Epithelial cell of proximal tubule (primary cell): Measurements from ENCODE around the gene ACTR3C. TPM values are rescaled to one million over a fixed set of nuclear protein-coding genes. Genes with fewer than 3 reads are reported as not detected.
"Not testable (repeated sequence)": the region's sequence is repeated elsewhere in the genome, so short reads cannot be mapped to it uniquely, and the experiment has no call there.

Experiments used
- DNase-seq: peaks from one replicate; pipeline ENCODE4 v3.0.0-alpha.2; 2011; ENCODE audit warnings: low read depth
- H3K4me3 ChIP-seq: 2 replicates; pipeline ENCODE4 v1.5.1; 2011; ENCODE audit warnings: low read depth, mild to moderate bottlenecking, low read length
- total RNA-seq: library from RNA; depleted of rRNA; stranded (reverse); fragments of >200 nt; gene quantifications from 2 replicates; pipeline ENCODE4 v1.2.3, GENCODE V29; 2015
- TF ChIP-seq, protein P1 (sequence below): conservative IDR thresholded peaks from 2 replicates; pipeline ENCODE4 v1.5.1; 2012; ENCODE audit warnings: low read depth, mild to moderate bottlenecking, low read length

The ACTR3C gene
- total RNA-seq, 1 donor from 2014 or later, result 22.1 TPM

DNA sequence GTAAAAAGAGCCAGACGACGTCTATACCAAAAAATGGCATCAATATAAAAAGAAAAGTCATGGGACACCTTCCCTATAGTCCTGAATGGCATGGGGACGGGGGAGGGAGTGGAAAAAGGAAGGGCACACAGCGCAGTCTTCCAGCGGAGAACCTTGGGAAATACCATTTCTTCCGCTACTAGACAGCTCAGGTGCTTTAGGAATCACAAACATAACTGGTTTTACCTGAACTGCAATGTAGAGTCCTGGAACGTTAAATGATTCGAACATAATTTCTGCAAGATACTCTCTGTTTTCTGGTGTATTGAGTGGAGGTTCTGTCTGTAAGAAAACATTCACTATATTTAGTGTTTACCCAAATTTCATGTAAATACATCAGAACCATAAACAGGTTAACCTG is 28.3 kb downstream of the ACTR3C start:
- not testable (repeated sequence) for H3K4me3 ChIP-seq, DNase-seq

DNA sequence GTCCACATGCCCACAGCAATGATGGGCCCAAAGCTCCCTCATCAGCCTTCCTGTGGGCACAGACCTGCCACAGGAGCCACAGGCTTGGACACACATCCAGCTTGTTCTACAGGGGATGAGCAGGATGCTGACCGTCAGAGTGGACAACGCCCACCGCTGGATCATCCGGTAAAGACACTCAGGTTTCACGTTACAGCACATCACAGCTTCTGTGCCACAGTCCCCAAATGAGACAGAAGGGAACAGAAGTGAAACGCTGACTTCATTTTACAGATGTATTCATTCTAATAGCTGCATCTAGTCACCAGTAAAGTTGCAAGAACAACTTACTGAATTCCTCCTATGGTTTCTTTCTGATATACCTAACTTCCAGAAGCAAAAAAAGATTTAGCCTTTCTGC is 33.0 kb downstream of the ACTR3C start:
- H3K4me3 ChIP-seq, DNase-seq: not testable (repeated sequence)

DNA sequence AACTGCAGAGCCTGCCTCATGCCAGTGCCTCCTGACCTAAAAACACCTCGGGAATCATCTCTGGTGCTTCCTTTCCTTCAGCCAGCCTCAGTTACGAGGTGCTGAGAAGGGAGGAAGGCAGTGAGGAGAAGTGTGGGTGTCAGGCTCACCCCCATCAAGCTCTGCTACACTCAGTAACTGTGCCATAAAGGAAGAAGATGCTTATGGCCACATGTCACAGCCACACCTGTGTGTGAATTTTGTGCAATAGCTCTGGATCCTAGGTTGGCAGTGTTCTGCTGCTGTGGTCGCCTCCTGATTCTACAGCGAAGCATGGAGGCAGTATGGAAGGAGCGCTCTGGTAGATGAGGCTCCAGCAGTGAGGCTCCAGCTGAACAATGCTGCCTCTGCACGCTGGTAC is 34.5 kb downstream of the ACTR3C start:
- DNase-seq, H3K4me3 ChIP-seq: not testable (repeated sequence)

DNA sequence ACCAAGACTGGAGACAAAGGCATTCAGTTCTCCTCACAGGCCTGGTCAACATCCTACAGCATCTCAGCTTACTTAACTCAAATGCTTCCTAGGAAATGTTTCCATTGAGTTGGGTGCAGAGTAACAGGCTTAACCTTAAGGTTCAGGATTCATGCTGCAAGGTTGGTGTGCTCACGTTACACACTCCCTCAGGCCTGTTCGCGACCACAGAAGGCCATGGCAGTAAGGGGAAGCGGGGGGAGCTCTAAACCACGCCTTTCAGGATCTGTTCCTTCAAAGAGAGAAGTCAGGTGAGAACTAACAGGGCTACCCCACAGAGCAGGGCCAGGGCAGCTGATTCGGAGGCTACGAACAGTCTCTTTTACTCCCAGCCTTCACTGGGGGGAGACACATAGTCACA is 35.5 kb downstream of the ACTR3C start:
- H3K4me3 ChIP-seq, DNase-seq: not testable (repeated sequence)

DNA sequence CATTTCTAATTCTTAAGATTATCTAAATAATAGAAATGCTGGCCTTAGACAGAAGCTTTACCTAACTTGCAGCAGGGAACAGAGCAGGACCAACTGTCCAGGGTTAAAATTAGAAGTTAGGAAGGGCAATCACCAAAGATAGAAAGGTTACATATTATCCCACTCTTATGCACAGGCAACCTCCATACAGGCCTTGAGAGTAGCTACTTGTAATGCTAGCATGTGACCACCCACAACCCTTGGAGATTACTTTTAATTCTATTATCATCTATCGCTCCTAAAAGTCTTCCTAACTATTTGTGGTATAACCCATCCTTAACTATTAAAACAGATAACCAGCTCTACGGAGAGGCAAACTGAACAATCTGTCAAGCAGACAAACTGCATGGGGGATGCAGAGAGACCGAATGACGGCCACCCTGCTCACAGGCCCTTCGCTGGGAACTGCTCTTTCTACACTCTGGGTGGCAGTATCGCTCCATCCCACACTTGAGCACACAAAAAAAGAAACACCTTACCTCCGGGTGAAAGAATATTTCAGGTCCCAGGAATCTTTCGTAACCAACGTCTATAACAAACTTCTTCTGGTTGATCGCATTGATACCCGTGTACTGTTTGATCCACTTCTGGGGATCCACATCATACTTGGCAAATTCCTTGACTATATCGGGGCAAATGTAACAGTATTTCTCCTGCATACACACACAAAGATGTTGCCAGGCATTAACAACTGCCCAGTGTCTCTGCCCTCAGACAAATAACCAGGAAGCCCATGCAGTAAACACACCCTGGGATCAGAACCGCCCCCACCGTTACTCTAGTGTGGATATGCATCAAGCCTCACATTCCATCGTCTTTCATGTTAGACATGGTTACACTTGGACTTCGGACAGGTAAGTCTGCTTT is 37.2 kb downstream of the ACTR3C start:
- H3K4me3 ChIP-seq, DNase-seq: not testable (repeated sequence)
- TF ChIP-seq, protein P1, sequence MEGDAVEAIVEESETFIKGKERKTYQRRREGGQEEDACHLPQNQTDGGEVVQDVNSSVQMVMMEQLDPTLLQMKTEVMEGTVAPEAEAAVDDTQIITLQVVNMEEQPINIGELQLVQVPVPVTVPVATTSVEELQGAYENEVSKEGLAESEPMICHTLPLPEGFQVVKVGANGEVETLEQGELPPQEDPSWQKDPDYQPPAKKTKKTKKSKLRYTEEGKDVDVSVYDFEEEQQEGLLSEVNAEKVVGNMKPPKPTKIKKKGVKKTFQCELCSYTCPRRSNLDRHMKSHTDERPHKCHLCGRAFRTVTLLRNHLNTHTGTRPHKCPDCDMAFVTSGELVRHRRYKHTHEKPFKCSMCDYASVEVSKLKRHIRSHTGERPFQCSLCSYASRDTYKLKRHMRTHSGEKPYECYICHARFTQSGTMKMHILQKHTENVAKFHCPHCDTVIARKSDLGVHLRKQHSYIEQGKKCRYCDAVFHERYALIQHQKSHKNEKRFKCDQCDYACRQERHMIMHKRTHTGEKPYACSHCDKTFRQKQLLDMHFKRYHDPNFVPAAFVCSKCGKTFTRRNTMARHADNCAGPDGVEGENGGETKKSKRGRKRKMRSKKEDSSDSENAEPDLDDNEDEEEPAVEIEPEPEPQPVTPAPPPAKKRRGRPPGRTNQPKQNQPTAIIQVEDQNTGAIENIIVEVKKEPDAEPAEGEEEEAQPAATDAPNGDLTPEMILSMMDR, result peak; percentile 40

DNA sequence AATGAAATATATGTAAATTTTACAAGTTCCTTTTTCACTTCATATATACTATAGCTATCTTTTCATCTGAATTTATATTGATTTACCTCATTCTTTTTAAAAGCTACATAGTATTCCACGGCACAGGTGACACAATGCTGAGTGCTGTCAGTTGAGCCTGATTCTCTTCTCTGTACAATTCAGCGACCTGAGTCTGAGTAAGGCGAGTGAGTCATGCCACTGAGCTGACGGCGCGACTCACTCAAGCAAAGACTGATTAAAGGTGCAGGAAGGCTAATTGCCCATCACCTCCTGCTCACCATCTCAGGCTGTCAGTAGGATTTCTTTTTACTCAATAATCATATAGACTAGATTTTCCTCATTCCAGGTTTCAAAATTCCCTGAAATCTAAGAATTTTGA is 39.7 kb downstream of the ACTR3C start:
- not testable (repeated sequence) for DNase-seq, H3K4me3 ChIP-seq

DNA sequence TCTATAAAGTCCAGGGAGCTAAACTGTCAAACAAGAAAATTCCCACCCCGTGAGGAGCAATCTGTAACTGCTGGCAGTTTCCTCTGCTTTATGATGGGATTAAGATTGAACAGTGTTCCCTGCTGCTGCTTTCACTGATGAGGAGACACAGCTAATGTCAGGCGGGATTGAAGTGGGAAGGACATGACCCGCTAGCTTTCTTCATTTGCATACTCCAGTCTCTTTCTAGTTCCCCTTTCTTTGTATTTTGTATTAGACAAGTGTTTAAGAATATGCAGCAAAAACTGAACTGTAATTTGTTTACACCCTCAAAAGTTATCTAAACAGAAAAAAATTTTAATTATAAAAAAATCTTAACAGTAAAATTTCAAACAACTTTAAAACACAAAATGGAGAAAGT is 40.2 kb downstream of the ACTR3C start:
- DNase-seq, H3K4me3 ChIP-seq: not testable (repeated sequence)

DNA sequence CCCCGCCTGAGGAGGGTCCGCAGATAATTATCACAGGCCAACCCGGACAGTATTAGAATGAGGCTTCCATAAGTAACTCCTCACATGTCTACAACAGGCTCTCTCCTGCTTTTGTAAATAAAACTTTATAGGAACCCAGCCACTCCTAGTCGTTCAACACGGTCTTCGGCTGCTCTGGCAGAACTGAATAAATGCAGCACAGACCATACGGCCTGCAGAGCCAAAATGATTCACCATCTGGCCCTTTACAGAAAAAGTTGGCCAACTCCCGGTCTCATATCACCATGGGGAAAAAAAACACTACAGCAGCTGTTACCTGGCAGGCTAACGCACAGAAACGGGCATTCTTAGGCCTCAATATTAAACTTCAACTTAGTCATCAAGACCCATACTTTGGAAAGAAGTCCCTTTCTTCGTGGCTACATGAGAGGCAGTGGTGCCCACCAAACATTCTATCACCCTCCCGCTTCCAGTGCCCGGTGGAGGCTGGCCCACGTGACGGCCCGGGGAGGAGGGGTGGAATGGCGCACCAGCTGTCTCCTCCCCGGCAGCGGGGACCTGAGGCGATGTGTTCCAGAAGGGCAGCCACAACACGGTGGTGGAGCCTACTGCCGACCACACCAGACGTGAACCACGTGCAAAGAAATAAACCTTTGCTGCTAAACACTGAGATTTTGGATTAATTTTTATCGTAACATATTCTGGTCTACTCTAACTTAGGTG is 41.5 kb downstream of the ACTR3C start:
- not testable (repeated sequence) for H3K4me3 ChIP-seq, DNase-seq

DNA sequence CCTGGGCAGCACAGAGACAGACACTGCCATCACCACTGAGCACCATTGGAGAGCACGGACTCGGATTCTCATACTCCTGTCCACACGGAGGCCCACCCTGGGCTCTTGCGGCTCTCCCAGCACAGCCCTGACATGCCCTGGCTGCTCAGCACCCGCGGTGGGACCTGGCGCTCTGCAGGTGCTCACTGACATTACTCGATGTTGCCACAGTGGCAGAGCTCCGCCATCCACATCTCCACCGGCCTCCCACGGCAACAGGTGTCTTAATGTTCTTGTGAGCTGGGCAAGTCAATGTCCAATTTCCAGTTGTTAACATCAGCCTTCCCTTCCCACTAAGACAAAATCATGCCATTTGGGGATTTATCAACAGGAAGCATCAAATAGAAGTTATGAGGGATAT is 45.0 kb downstream of the ACTR3C start:
- H3K4me3 ChIP-seq, DNase-seq: not testable (repeated sequence)

DNA sequence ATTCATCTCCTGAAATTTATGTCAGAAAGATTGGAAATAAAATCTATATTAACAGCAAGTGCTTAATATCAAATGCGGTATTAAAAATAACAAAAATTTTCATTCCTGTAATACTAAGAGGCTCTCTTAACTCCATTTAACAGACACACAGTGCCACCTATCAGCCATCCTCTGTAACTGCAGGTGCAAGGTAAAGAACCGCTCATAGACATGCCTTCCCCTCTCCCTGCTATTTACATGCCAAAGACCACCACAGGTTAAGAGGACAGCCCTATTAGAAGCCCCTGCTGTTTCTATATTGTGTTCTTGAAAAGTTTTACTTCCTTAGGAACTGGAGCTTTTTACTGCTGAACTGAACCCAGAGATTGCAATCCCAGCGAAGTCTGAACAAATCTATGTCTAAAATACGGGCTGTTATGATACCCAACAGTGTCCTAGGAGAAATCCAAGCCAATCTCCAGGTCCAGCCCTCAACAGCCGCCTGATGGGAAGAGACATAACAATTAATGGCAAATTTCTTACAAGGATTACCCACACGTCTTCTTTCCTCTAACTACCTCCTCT is 47.1 kb downstream of the ACTR3C start:
- not testable (repeated sequence) for DNase-seq, H3K4me3 ChIP-seq
- TF ChIP-seq, protein P1, result peak; percentile 61

DNA sequence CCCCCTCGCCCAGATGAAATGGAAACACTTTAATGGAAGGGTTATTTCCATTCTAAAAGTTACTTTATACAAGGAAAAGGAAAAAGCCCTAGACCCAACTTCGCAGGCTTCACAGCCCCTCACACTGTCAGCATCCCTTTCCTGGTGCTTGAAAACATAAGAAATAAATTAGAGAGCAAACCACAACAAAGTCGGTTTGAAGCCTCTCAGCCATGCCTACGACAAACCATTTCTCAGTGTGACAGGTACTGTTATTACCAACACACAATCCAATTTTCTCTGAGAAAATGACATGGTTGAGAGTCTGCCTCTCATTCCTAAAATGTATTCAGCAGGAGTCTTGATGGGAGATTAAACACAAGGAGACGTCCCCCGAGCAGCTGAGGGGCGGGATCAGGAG is 51.4 kb downstream of the ACTR3C start:
- H3K4me3 ChIP-seq, DNase-seq: not testable (repeated sequence)

DNA sequence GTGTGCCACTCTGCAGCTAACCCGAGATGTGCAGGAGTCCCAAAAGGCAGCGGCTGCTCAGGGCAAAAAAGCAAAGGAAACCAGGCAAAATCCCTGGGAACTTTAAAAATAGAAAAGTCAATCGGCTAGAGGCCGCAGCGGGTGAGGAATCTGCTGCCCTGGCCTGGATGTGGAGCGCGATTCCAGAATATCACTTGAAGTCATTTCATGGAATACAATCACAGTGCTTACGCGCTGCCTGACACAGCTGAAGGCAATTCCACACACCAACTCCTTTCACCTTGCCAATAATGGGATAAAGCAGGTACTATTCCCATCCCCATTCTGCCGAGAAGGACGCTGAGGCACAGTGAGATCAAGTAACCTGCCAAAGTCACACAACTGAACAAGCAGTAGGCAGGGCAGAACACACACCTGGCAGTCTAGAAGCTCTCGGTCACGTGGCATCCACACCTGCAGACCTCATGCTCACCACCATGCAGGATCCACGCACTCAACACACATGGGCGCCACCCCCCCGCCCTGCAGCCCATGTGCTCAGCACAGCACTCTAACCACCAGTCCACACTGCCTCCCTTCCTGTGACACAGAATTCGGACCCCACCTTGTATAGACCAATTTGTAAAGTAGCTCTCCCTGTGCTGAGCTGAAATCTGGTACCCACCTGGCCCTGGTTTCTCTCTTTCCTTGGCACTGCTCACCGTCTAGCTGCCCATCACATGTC is 53.1 kb downstream of the ACTR3C start:
- DNase-seq, result not testable (repeated sequence)

DNA sequence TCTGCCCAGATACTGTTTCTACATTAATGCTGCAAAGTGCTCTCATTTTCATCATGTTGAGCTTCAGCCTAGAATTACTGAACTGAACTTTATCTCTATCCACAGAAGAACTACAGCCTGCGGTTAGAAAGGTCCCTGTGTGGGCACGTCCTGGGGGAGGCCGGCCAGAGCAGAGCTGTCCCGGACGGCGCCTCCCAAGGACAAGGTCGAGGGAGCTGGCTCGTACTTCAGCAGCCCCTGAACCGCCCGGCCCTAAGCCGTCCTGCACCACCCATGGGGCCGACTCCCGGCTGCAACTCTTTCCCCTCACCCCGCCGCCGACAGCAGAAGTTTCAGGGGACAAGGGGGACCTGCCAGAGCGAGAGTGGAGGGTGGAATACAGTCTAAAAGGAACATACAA is 54.5 kb downstream of the ACTR3C start:
- not testable (repeated sequence) for H3K4me3 ChIP-seq, DNase-seq

More for the DNA sequence above, 53.1 kb downstream of the ACTR3C start:
- not testable (repeated sequence) for H3K4me3 ChIP-seq

DNA sequence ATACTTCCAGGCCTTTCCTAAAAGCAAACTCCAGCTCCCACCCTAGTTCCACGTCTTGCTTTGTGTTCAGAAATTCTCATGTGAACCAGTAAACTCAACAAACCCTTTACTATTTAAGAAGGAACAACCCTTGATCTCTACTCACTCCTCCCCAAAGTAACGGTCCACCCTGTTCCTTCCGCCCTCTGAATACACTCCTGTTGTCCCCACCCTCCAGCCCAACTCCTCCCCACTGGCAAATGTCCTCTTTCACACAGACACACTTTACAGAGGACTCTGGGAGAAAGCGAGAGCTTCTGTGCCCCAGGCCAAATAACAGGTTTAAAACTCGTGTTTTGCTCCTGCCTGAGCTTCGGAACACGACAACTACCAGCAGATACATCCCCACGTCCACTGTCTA is 55.1 kb downstream of the ACTR3C start:
- not testable (repeated sequence) for H3K4me3 ChIP-seq, DNase-seq

DNA sequence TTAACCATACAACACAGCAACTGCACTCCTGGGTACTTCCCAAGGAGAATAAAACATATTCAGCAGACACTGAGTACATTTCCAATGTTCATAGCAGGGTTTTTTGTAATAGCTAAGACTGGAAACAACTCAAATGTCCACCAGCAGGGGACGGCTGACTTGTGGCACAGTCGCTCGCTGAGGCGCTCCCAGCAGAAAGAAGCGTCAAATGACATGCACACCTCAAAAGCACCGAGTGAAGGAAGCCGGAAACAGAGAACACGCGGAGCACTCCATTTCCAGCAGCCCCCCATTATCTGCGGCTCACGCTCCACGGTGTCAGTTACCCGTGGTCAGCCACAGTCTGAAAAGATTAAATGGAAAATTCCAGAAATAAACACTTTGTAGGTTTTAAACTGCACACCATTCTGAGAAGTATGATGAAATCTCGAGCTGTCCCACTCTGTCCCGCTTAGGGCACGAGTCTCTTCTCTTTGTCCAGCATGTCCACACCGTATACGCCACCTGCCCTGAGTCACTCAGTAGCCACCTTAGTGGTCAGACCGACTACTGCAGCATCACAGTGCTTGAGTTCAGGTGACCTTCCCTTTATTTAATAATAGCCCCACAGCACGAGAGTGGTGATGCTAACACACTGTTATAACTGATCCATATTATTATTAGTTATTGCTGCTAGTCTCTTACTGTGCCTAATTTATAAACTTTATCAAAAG is 56.2 kb downstream of the ACTR3C start:
- not testable (repeated sequence) for H3K4me3 ChIP-seq, DNase-seq
